Type B pancreatic cell (in vitro differentiated cells): ENCODE measurements around the gene IFIT1B. TPM values are rescaled to one million over a fixed set of nuclear protein-coding genes. Genes with fewer than 3 reads are reported as not detected.

Experiments used
- DNase-seq: peaks from one replicate; pipeline ENCODE4 v3.0.0; 2021; ENCODE audit warnings: mixed read lengths; ENCODE audit not compliant: unreplicated experiment; ENCODE audit errors: extremely low spot score
- H3K27ac Mint-ChIP-seq: 2 replicates; pipeline ENCODE4 v1.8.0; 2021; ENCODE audit warnings: mild to moderate bottlenecking, mixed read lengths
- H3K27me3 Mint-ChIP-seq: 2 replicates; pipeline ENCODE4 v1.8.0; 2021; ENCODE audit warnings: mixed read lengths
- H3K36me3 Mint-ChIP-seq: 2 replicates; pipeline ENCODE4 v1.8.0; 2021; ENCODE audit warnings: mixed read lengths
- H3K4me1 Mint-ChIP-seq: one replicate; pipeline ENCODE4 v1.8.0; 2021; ENCODE audit warnings: mixed read lengths; ENCODE audit not compliant: unreplicated experiment
- H3K4me3 Mint-ChIP-seq: 2 replicates; pipeline ENCODE4 v1.8.0; 2021; ENCODE audit warnings: mild to moderate bottlenecking, mixed read lengths
- H3K9me3 Mint-ChIP-seq: 2 replicates; pipeline ENCODE4 v1.8.0; 2021; ENCODE audit warnings: mixed read lengths
- total RNA-seq: library from RNA; stranded (reverse); gene quantifications from 2 replicates; pipeline ENCODE4 v1.2.1, GENCODE V29; 2021; ENCODE audit warnings: low replicate concordance
- TF ChIP-seq, protein P1 (sequence below): fragments of 200-600 bp; sonication (generic); conservative IDR thresholded peaks from 2 replicates; pipeline ENCODE4 v1.5.0; 2021; ENCODE audit warnings: antibody characterized with exemption, mild to moderate bottlenecking

Gene IFIT1B
- total RNA-seq, 1 donor from 2014 or later, result not detected

DNA sequence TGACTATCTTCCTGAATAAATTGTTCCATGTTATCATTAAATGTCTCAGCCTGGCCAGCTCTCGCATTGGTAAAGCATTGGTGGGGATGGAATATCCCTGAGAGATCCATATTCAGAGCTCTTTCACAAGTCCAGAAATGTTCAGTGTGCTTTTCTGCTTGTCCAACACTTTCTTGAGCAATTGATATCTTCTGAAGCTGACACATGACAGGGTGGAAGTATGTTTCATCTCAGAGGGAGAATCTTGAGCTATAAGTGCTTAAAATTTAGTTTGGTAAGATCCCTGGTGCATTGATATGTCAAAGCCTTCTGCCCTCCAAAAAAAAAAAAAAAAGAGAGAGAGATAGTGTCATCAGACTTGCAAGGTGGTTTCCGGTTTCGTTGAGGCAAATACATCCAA is 42.6 kb upstream of the IFIT1B start:
- Mint-ChIP-seq H3K27me3 (no peaks in the 10 kb centered on the region), H3K9me3 (no peaks in the 10 kb centered on the region), H3K36me3 (peaks cover 7% of the 10 kb centered on the region), H3K27ac (no peak overlapping the region), H3K4me3 (no peak overlapping the region), H3K4me1 (peaks cover 22% of the 10 kb centered on the region)
- DNase-seq, result no peak
- TF ChIP-seq, protein P1, sequence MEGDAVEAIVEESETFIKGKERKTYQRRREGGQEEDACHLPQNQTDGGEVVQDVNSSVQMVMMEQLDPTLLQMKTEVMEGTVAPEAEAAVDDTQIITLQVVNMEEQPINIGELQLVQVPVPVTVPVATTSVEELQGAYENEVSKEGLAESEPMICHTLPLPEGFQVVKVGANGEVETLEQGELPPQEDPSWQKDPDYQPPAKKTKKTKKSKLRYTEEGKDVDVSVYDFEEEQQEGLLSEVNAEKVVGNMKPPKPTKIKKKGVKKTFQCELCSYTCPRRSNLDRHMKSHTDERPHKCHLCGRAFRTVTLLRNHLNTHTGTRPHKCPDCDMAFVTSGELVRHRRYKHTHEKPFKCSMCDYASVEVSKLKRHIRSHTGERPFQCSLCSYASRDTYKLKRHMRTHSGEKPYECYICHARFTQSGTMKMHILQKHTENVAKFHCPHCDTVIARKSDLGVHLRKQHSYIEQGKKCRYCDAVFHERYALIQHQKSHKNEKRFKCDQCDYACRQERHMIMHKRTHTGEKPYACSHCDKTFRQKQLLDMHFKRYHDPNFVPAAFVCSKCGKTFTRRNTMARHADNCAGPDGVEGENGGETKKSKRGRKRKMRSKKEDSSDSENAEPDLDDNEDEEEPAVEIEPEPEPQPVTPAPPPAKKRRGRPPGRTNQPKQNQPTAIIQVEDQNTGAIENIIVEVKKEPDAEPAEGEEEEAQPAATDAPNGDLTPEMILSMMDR, result no peak

DNA sequence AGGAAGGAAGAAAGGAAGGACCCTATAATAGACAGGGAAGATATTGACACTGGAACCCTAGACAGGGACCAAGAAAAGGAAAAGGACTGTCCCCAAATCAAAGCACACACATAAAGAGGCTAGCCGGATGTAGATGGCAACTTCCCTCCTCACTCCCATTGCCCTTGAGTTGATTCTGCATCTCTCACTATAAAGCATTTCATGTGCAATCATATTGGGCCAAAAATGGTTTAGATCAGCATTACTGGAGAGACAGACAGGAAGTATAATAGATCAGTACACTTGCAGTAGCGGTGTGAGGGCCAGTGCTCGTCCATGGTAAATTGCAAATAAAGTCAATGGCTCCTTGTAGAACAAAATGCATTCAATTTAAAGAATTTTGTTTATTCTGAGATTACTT is 41.6 kb upstream of the IFIT1B start:
- Mint-ChIP-seq H3K4me1 (peaks cover 18% of the 10 kb centered on the region), H3K4me3 (no peak overlapping the region), H3K27me3 (no peaks in the 10 kb centered on the region), H3K36me3 (peaks cover 7% of the 10 kb centered on the region), H3K9me3 (no peaks in the 10 kb centered on the region), H3K27ac (no peak overlapping the region)
- TF ChIP-seq, protein P1, result no peak
- DNase-seq, result no peak

DNA sequence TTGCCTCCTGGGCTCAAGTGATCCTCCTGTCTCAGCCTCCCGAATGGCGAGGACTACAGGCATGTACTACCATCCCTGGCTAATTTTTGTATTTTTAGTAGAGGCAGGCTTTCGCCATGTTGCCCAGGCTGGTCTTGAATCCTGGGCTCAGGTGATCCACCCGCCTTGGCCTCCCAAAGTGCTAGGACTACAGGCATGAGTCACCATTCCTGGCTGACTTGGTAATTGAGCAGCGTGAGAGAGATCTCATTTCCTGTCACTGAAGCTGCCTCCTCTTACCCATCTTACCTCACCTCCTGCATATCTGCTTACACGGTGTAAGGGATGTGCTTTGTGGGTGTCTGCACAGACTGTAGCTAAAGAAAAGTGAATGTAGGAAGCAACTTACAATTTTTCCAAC is 40.4 kb upstream of the IFIT1B start:
- no peak for DNase-seq
- TF ChIP-seq, protein P1, result no peak
- H3K4me1 Mint-ChIP-seq, result peaks cover 18% of the 10 kb centered on the region
- no peak overlapping the region for H3K4me3 Mint-ChIP-seq
- no peaks in the 10 kb centered on the region for H3K9me3 Mint-ChIP-seq
- H3K27me3 Mint-ChIP-seq, result no peaks in the 10 kb centered on the region
- peaks cover 7% of the 10 kb centered on the region for H3K36me3 Mint-ChIP-seq
- H3K27ac Mint-ChIP-seq, result no peak overlapping the region

DNA sequence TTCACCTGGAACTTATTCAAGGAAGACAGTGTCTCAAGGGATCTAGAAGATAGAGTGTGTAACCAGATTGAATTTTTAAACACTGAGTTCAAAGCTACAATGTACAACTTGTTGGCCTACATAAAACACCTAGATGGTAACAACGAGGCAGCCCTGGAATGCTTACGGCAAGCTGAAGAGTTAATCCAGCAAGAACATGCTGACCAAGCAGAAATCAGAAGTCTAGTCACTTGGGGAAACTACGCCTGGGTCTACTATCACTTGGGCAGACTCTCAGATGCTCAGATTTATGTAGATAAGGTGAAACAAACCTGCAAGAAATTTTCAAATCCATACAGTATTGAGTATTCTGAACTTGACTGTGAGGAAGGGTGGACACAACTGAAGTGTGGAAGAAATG is 39.1 kb upstream of the IFIT1B start:
- H3K36me3 Mint-ChIP-seq, result peaks cover 7% of the 10 kb centered on the region
- H3K4me1 Mint-ChIP-seq, result peaks cover 15% of the 10 kb centered on the region
- TF ChIP-seq, protein P1, result no peak
- no peak overlapping the region for H3K27ac Mint-ChIP-seq
- no peaks in the 10 kb centered on the region for H3K27me3 Mint-ChIP-seq
- no peak for DNase-seq
- H3K9me3 Mint-ChIP-seq, result no peaks in the 10 kb centered on the region
- H3K4me3 Mint-ChIP-seq, result no peak overlapping the region

DNA sequence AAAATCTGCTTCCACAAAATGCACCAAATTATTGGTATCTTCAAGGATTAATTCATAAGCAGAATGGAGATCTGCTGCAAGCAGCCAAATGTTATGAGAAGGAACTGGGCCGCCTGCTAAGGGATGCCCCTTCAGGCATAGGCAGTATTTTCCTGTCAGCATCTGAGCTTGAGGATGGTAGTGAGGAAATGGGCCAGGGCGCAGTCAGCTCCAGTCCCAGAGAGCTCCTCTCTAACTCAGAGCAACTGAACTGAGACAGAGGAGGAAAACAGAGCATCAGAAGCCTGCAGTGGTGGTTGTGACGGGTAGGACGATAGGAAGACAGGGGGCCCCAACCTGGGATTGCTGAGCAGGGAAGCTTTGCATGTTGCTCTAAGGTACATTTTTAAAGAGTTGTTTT is 38.0 kb upstream of the IFIT1B start:
- Mint-ChIP-seq H3K27me3 (no peaks in the 10 kb centered on the region), H3K27ac (no peak overlapping the region), H3K9me3 (no peaks in the 10 kb centered on the region), H3K36me3 (peaks cover 7% of the 10 kb centered on the region), H3K4me3 (no peak overlapping the region), H3K4me1 (peaks cover 10% of the 10 kb centered on the region)
- no peak for DNase-seq
- TF ChIP-seq, protein P1, result no peak

DNA sequence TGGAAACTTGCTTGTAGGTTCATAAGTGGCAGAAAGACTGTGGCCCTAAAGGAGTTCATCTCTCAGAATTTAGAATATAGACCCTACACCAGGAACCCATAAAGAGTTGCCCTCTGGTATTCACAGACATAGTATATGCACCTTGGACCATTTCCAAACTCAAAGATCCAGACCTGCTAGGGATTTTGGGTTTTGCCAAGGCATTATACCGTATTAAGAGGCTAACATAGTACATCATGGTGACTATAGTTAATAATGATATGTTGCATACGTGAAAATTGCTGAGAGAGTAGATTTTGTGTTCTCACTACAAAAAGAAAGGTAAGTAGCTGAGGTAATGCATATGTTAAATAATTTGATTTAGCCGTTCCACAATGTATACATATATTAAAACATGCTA is 36.2 kb upstream of the IFIT1B start:
- Mint-ChIP-seq H3K27ac (no peak overlapping the region), H3K27me3 (no peaks in the 10 kb centered on the region), H3K36me3 (peaks cover 7% of the 10 kb centered on the region), H3K9me3 (no peaks in the 10 kb centered on the region), H3K4me1 (peaks cover 15% of the 10 kb centered on the region), H3K4me3 (no peak overlapping the region)
- TF ChIP-seq, protein P1, result no peak
- DNase-seq, result no peak
